ENCODE results near the gene HM13.
"Not testable (repeated sequence)": the region's sequence is repeated elsewhere in the genome, so short reads cannot be mapped to it uniquely, and the experiment has no call there.

The HM13 gene

DNA sequence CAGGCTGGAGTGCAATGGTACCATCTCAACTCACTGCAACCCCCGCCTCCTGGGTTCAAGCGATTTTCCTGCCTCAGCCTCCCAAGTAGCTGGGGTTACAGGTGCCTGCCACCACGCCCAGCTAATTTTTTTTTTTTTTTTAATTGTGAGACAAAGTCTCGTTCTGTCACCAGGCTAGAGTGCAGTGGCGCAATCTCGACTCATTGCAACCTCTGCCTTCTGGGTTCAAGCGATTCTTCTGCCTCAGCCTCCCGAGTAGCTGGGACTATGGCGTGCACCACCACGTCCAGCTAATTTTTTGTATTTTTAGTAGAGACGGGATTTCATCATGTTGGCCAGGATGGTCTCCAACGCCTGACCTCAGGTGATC is 98.0 kb downstream of the HM13 start:
- DNase-seq, result not testable (repeated sequence)

- no peak for DNase-seq
Observed at GRCh38 chr20:31615416-31615815, 101.2 kb downstream of the HM13 start.

GRCh38 chr20:31617432-31618104 is 103.3 kb downstream of the HM13 start:
- peak; percentile 56 to 76 (median 74) for DNase-seq
